WTC11 (cell line): Measurements from ENCODE around the gene CYP4F12. TPM values are rescaled to one million over a fixed set of nuclear protein-coding genes. Genes with fewer than 3 reads are reported as not detected.

Source experiments
- ATAC-seq: fragments of 200-7000 bp; cut with Tn5 transposase; 2 replicates; pipeline ENCODE4 v1.10.0; 2021; ENCODE audit warnings: mild to moderate bottlenecking, moderate library complexity
- CTCF ChIA-PET: fragments of 300-600 bp; sonication (Branson Sonifier 250); formaldehyde crosslinking; loops from one replicate; lab custom pipeline; 2021; ENCODE audit warnings: antibody characterized with exemption; lab: Charles Lee
- POLR2A ChIA-PET: fragments of 350-600 bp; sonication (Branson Sonifier 250); formaldehyde crosslinking; loops from one replicate; lab custom pipeline; 2021; ENCODE audit warnings: antibody characterized with exemption; lab: Charles Lee
- DNase-seq: peaks from one replicate; pipeline ENCODE4 v3.0.0; 2021; ENCODE audit warnings: low spot score
- H3K27ac Mint-ChIP-seq: 2 replicates; pipeline ENCODE4 v1.8.0; 2021; ENCODE audit warnings: mixed read lengths
- H3K27me3 Mint-ChIP-seq: 2 replicates; pipeline ENCODE4 v1.8.0; 2021; ENCODE audit warnings: low read depth, mild to moderate bottlenecking, moderate library complexity, mixed read lengths
- H3K36me3 Mint-ChIP-seq: 2 replicates; pipeline ENCODE4 v1.8.0; 2021; ENCODE audit warnings: mixed read lengths
- H3K4me1 Mint-ChIP-seq: 2 replicates; pipeline ENCODE4 v1.8.0; 2022; ENCODE audit warnings: mixed read lengths
- H3K4me3 Mint-ChIP-seq: 2 replicates; pipeline ENCODE4 v1.8.0; 2021; ENCODE audit warnings: mild to moderate bottlenecking, moderate library complexity, mixed read lengths
- H3K9me3 Mint-ChIP-seq: 2 replicates; pipeline ENCODE4 v1.8.0; 2021; ENCODE audit warnings: mixed read lengths
- CBFB ChIP-seq: sonication (generic); formaldehyde crosslinking; IDR thresholded peaks from 2 replicates; pipeline ENCODE4 v1.8.1; 2022; ENCODE audit warnings: mild to moderate bottlenecking, low read depth, missing genetic modification reagents
- NFATC4 ChIP-seq: fragments of 250-450 bp; sonication (Bioruptor Pico); IDR thresholded peaks from 2 replicates; pipeline ENCODE4 v1.9.0; 2021; ENCODE audit warnings: mild to moderate bottlenecking
- NR1H2 ChIP-seq: sonication (generic); formaldehyde crosslinking; IDR thresholded peaks from 2 replicates; pipeline ENCODE4 v1.9.0; 2021; ENCODE audit warnings: mild to moderate bottlenecking, moderate library complexity, missing genetic modification reagents
- PRRX2 ChIP-seq: fragments of 250-450 bp; sonication (Bioruptor Pico); IDR thresholded peaks from 2 replicates; pipeline ENCODE4 v1.8.0; 2021; ENCODE audit warnings: mild to moderate bottlenecking
- SMAD3 ChIP-seq: sonication (generic); formaldehyde crosslinking; IDR thresholded peaks from 2 replicates; pipeline ENCODE4 v1.8.0; 2022; ENCODE audit warnings: missing genetic modification reagents, mild to moderate bottlenecking, borderline replicate concordance
- SOX15 ChIP-seq: fragments of 250-450 bp; sonication (Bioruptor Pico); IDR thresholded peaks from 2 replicates; pipeline ENCODE4 v1.9.0; 2021; ENCODE audit warnings: mild to moderate bottlenecking
- TEAD1 ChIP-seq: sonication (generic); formaldehyde crosslinking; IDR thresholded peaks from 2 replicates; pipeline ENCODE4 v1.8.0; 2022; ENCODE audit warnings: mild to moderate bottlenecking, missing genetic modification reagents
- TEAD4 ChIP-seq: sonication (generic); formaldehyde crosslinking; IDR thresholded peaks from 2 replicates; pipeline ENCODE4 v1.8.0; 2022; ENCODE audit warnings: mild to moderate bottlenecking, missing genetic modification reagents
- total RNA-seq: library from RNA; stranded (reverse); gene quantifications from 3 replicates; pipeline ENCODE4 v1.2.3, GENCODE V29; 2021
- TF ChIP-seq, protein P1 (sequence below): fragments of 200-600 bp; IDR thresholded peaks from 2 replicates; pipeline ENCODE4 v1.8.0; 2022; ENCODE audit warnings: antibody characterized with exemption
- TF ChIP-seq, protein P2 (sequence below): sonication (generic); formaldehyde crosslinking; IDR thresholded peaks from 2 replicates; pipeline ENCODE4 v1.8.1; 2023; ENCODE audit warnings: mild to moderate bottlenecking, missing genetic modification reagents
- TF ChIP-seq, protein P3 (sequence below): sonication (generic); formaldehyde crosslinking; IDR thresholded peaks from 2 replicates; pipeline ENCODE4 v1.8.0; 2022; ENCODE audit warnings: missing genetic modification reagents
- TF ChIP-seq, protein P4 (sequence below): sonication (generic); formaldehyde crosslinking; IDR thresholded peaks from 2 replicates; pipeline ENCODE4 v1.8.0; 2022; ENCODE audit warnings: mild to moderate bottlenecking, missing genetic modification reagents
- TF ChIP-seq, protein P5 (sequence below): sonication (generic); formaldehyde crosslinking; conservative IDR thresholded peaks from 2 replicates; pipeline ENCODE4 v1.8.1; 2023; ENCODE audit warnings: mild to moderate bottlenecking, low read depth, missing genetic modification reagents, moderate library complexity
- TF ChIP-seq, protein P6 (sequence below): sonication (generic); formaldehyde crosslinking; IDR thresholded peaks from 2 replicates; pipeline ENCODE4 v1.8.1; 2023; ENCODE audit warnings: mild to moderate bottlenecking, missing genetic modification reagents, moderate library complexity

CYP4F12 gene
- total RNA-seq, 1 experiment from 2014 or later = not detected

DNA sequence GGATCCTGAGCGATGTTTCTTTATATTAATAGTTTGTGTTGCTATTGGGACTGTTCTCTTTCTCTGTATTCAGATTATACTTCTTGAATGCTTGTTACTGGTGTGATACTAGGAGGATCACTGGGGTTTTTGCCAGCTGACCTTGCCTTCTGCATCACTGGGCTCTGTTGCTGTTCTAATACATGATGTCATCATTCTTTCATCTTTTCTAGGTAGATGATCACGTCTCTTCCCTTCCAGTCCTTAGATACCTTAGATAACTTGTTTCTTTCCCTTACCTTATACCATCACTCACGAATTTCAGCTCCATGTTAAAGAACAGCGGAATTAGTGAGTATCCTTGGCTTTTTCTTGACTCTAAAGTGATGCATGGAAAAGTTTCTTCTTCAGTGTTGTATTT is 64.8 kb downstream of the CYP4F12 start, which contains the start of gene OR10H3 (continued):
- TF ChIP-seq, protein P1, sequence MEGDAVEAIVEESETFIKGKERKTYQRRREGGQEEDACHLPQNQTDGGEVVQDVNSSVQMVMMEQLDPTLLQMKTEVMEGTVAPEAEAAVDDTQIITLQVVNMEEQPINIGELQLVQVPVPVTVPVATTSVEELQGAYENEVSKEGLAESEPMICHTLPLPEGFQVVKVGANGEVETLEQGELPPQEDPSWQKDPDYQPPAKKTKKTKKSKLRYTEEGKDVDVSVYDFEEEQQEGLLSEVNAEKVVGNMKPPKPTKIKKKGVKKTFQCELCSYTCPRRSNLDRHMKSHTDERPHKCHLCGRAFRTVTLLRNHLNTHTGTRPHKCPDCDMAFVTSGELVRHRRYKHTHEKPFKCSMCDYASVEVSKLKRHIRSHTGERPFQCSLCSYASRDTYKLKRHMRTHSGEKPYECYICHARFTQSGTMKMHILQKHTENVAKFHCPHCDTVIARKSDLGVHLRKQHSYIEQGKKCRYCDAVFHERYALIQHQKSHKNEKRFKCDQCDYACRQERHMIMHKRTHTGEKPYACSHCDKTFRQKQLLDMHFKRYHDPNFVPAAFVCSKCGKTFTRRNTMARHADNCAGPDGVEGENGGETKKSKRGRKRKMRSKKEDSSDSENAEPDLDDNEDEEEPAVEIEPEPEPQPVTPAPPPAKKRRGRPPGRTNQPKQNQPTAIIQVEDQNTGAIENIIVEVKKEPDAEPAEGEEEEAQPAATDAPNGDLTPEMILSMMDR = no peak
- TF ChIP-seq, protein P2, sequence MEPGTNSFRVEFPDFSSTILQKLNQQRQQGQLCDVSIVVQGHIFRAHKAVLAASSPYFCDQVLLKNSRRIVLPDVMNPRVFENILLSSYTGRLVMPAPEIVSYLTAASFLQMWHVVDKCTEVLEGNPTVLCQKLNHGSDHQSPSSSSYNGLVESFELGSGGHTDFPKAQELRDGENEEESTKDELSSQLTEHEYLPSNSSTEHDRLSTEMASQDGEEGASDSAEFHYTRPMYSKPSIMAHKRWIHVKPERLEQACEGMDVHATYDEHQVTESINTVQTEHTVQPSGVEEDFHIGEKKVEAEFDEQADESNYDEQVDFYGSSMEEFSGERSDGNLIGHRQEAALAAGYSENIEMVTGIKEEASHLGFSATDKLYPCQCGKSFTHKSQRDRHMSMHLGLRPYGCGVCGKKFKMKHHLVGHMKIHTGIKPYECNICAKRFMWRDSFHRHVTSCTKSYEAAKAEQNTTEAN = no peak
- TF ChIP-seq SMAD3 (CRISPR knock-in tag) (no peak), NR1H2 (CRISPR knock-in tag) (no peak), PRRX2 (CRISPR knock-in tag) (no peak), SOX15 (CRISPR knock-in tag) (no peak), CBFB (CRISPR knock-in tag) (no peak), NFATC4 (CRISPR knock-in tag) (no peak)
- TF ChIP-seq, protein P3, sequence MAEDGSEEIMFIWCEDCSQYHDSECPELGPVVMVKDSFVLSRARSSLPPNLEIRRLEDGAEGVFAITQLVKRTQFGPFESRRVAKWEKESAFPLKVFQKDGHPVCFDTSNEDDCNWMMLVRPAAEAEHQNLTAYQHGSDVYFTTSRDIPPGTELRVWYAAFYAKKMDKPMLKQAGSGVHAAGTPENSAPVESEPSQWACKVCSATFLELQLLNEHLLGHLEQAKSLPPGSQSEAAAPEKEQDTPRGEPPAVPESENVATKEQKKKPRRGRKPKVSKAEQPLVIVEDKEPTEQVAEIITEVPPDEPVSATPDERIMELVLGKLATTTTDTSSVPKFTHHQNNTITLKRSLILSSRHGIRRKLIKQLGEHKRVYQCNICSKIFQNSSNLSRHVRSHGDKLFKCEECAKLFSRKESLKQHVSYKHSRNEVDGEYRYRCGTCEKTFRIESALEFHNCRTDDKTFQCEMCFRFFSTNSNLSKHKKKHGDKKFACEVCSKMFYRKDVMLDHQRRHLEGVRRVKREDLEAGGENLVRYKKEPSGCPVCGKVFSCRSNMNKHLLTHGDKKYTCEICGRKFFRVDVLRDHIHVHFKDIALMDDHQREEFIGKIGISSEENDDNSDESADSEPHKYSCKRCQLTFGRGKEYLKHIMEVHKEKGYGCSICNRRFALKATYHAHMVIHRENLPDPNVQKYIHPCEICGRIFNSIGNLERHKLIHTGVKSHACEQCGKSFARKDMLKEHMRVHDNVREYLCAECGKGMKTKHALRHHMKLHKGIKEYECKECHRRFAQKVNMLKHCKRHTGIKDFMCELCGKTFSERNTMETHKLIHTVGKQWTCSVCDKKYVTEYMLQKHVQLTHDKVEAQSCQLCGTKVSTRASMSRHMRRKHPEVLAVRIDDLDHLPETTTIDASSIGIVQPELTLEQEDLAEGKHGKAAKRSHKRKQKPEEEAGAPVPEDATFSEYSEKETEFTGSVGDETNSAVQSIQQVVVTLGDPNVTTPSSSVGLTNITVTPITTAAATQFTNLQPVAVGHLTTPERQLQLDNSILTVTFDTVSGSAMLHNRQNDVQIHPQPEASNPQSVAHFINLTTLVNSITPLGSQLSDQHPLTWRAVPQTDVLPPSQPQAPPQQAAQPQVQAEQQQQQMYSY (CRISPR knock-in tag) = no peak
- TF ChIP-seq, protein P4, sequence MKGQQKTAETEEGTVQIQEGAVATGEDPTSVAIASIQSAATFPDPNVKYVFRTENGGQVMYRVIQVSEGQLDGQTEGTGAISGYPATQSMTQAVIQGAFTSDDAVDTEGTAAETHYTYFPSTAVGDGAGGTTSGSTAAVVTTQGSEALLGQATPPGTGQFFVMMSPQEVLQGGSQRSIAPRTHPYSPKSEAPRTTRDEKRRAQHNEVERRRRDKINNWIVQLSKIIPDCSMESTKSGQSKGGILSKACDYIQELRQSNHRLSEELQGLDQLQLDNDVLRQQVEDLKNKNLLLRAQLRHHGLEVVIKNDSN = no peak
- TF ChIP-seq, protein P5, sequence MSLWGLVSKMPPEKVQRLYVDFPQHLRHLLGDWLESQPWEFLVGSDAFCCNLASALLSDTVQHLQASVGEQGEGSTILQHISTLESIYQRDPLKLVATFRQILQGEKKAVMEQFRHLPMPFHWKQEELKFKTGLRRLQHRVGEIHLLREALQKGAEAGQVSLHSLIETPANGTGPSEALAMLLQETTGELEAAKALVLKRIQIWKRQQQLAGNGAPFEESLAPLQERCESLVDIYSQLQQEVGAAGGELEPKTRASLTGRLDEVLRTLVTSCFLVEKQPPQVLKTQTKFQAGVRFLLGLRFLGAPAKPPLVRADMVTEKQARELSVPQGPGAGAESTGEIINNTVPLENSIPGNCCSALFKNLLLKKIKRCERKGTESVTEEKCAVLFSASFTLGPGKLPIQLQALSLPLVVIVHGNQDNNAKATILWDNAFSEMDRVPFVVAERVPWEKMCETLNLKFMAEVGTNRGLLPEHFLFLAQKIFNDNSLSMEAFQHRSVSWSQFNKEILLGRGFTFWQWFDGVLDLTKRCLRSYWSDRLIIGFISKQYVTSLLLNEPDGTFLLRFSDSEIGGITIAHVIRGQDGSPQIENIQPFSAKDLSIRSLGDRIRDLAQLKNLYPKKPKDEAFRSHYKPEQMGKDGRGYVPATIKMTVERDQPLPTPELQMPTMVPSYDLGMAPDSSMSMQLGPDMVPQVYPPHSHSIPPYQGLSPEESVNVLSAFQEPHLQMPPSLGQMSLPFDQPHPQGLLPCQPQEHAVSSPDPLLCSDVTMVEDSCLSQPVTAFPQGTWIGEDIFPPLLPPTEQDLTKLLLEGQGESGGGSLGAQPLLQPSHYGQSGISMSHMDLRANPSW (CRISPR knock-in tag) = no peak
- TF ChIP-seq, protein P6, sequence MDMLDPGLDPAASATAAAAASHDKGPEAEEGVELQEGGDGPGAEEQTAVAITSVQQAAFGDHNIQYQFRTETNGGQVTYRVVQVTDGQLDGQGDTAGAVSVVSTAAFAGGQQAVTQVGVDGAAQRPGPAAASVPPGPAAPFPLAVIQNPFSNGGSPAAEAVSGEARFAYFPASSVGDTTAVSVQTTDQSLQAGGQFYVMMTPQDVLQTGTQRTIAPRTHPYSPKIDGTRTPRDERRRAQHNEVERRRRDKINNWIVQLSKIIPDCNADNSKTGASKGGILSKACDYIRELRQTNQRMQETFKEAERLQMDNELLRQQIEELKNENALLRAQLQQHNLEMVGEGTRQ (CRISPR knock-in tag) = no peak
- TF ChIP-seq, all 79 proteins: peak for 0

DNA sequence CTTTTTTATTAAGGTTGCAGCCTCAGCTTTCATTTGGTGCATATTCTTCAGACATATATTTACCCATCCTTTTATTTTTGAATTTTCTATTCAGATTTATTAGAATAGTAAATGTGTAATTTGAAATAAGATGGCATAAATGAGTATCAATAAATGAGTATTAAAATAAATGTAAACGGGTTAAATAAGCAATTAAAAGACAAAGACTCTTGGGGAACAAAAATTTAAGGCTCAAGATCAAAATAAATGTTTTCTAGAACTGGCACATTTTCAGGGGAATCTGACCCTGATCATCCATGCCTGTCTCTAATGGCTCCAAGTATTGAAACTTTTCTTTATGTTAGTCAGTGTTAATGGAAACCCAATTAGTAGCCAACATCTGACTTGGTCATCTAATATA is 67.9 kb downstream of the CYP4F12 start:
- ChIA-PET CTCF (no interaction called here), POLR2A (no interaction called here)
- TF ChIP-seq TEAD4 (CRISPR knock-in tag) (no peak), TEAD1 (CRISPR knock-in tag) (no peak)
- Mint-ChIP-seq H3K27me3 (peaks cover 18% of the 10 kb centered on the region), H3K36me3 (peaks cover 54% of the 10 kb centered on the region), H3K4me1 (no peaks in the 10 kb centered on the region), H3K27ac (no peak overlapping the region), H3K9me3 (peaks cover 69% of the 10 kb centered on the region), H3K4me3 (no peak overlapping the region)
- DNase-seq = no peak
- no peak for ATAC-seq

Other genes starting within 250 kb of the CYP4F12 start
- gene WIZ, start 223.1 kb upstream of the CYP4F12 start, total RNA-seq = 37.6 to 43.9 TPM (median 40.6 TPM) in 3 replicates
- 1.2 to 2.3 TPM (median 1.6 TPM) in 3 replicates for gene RASAL3, start 208.5 kb upstream of the CYP4F12 start, total RNA-seq
- gene PGLYRP2, start 193.6 kb upstream of the CYP4F12 start, total RNA-seq = not detected in 3 replicates
- 1.2 to 1.7 TPM (median 1.5 TPM) in 3 replicates for gene CYP4F22, start 164.6 kb upstream of the CYP4F12 start, total RNA-seq
- not detected in 3 replicates for gene CYP4F8, start 57.9 kb upstream of the CYP4F12 start, total RNA-seq
- 0.04 to 0.14 TPM (median 0.05 TPM) in 3 replicates for gene CYP4F3, start 32.2 kb upstream of the CYP4F12 start, total RNA-seq
- not detected in 3 replicates for gene OR10H2, start 54.9 kb downstream of the CYP4F12 start, total RNA-seq
- not detected in 3 replicates for gene OR10H3, start 64.9 kb downstream of the CYP4F12 start, total RNA-seq
- not detected in 3 replicates for gene OR10H5, start 114.6 kb downstream of the CYP4F12 start, total RNA-seq
- gene OR10H1, start 142.6 kb downstream of the CYP4F12 start, total RNA-seq = not detected in 3 replicates
- 0.24 to 1.2 TPM (median 0.34 TPM) in 3 replicates for gene CYP4F2, start 225.0 kb downstream of the CYP4F12 start, total RNA-seq